Activated CD8-positive, alpha-beta memory T cell treated with anti-CD3 and anti-CD28 coated beads for 1 hour (primary cell): ENCODE measurements around the gene TLL1.

ENCODE experiments used
- DNase-seq, 2 donors: peaks; one replicate each; pipeline ENCODE4 v3.0.0-alpha.2; 2020; ENCODE audit warnings: low read depth in 1 of 2; ENCODE audit errors: extremely low read depth in 1 of 2

Gene TLL1

DNA sequence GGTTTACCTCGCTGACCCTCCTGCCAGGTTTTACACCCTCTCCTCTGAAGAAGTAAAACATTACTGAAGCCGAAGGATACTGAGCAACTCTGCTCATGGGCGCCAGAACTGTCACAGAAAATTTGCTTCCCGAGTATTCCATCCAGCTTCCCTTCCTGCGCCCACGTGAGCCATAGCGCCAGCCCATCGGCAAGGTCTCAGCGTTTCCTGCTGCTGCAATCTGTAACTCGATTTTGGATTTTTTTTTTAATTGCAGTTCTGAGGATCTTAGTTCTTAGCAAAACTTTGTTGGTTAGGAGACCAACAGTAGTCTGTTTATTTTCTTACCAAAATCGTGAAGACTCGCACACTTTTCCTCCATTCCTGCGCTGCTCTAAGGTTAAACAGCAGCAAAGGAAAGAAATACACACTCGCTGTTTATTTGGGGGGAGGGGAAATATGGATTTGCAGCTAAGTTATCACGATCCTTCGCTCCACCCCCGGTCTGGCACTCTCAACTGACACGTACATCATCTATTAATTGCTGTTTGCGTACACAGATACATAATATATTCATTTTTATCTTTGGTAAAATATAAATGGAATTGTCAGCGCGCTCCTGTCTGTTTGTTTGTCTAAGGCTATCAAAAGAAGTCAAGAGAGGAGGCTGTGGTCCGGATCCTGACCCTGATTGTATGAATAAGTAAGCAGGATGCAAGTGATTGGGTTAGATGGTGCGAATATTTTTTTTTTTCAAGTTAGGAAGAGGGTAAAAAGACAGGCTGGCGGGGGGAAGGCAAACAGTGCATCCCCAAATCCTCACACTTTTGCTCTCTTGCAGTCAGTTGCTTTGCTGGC, at the start of gene TLL1:
Gene TLL1, plus strand, starts transcription at position 777 of the 837 bp plus-strand sequence. CDS start 668 bp downstream, outside the sequence.
- DNase-seq: no peak

GRCh38 chr4:165826166-165826565, 46.9 kb upstream of the TLL1 start:
- DNase-seq: no peak

GRCh38 chr4:165827018-165827417, 46.0 kb upstream of the TLL1 start:
- DNase-seq: no peak

- no peak for DNase-seq
Observed at GRCh38 chr4:165828928-165829327, 44.1 kb upstream of the TLL1 start.

GRCh38 chr4:165834116-165834515, 38.9 kb upstream of the TLL1 start:
- no peak for DNase-seq

DNA sequence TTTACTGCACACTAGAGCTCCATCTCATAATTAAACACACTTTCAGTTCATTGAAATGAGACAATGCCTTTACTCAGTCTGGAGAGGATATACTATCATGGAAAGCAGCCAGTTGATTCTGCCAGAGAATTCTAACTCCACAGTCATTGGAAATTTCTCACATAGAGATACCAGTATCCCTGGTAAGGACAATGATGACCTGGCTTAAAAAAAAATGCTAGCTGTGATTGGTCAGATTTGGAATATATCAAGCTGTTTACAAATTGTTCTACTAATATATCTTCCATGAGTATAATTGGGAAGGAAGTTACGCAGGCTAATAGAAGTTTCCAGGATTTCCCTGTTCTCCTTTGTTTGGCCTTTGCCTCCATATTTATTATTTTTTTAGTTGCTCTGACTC, 34.5 kb upstream of the TLL1 start:
- no peak for DNase-seq

DNA sequence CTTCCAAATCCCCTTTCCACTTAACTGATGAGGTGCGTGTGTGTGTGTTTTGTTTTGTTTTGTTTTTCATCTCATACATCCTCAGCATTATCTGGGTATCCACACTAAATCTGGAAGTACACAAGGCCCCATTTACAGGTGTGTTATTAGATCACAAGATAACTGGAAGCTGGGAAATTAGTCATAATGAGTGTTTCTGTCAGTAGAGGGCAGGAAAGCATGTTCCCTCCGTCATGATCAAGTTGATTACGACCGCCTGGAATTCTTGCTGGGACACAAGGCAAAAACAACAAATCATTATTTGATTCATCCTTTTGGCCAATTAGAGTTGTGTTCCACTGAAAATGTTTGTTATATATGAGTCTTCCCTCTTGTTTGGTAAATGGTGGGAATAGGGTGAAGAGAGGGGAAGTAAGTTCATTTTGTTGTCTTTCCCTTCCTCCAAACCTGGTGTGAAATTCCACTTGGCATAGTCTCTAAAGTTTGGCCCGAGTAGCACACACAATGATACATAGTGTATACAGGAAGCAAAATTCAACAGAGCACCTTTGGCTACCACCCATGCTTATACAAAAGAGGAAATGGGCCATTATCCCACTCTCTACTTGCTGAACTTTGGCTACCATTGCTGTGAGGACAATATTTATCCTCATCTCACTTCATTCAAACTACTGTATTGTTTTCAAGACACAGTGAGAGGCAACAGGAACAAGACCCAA, 33.3 kb upstream of the TLL1 start:
- no peak for DNase-seq

- no peak for DNase-seq
Observed at GRCh38 chr4:165842684-165843083, 30.4 kb upstream of the TLL1 start.

DNA sequence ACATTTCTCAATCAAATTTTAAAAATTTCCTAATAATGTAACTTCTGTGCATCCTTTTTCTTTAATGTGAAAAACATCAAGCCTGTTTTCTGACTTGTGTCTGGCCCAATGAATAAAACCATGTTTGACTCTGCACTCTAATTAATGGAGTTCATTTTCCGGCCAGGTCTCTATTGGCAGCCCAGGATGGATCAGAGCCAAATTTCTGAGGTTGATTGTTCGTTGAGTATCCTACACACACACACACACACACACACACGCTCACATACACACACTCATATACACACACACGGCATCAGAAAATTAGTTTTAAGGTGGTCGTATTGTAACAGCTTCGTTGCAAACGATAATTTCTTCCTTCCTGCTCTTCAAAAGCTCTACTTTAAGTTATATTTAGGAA, 28.9 kb upstream of the TLL1 start:
- no peak for DNase-seq

- no peak for DNase-seq
Observed at GRCh38 chr4:165851256-165851655, 21.8 kb upstream of the TLL1 start.

DNA sequence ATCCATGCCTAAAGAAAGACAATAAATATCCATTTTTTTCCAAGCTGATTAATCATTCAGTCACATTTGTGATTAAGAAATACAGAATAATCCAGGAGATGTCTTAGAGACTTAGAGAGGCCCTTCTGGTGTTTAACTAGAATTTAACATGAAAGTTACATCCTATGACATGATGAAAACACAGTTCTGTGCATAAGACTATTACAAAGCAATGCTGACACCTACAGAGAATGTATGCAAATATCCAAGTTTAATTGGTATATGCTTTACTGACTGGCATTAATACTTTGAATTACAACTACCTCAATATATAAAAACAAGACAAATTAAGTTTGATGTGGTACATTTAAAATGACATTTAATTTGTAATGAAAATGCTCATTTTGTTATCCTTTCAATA, 17.8 kb upstream of the TLL1 start:
- no peak for DNase-seq

GRCh38 chr4:165861363-165861762, 11.7 kb upstream of the TLL1 start:
- no peak for DNase-seq

GRCh38 chr4:165864271-165864670, 8.8 kb upstream of the TLL1 start:
- no peak for DNase-seq

GRCh38 chr4:165866019-165866650, 6.9 kb upstream of the TLL1 start:
- no peak for DNase-seq

DNA sequence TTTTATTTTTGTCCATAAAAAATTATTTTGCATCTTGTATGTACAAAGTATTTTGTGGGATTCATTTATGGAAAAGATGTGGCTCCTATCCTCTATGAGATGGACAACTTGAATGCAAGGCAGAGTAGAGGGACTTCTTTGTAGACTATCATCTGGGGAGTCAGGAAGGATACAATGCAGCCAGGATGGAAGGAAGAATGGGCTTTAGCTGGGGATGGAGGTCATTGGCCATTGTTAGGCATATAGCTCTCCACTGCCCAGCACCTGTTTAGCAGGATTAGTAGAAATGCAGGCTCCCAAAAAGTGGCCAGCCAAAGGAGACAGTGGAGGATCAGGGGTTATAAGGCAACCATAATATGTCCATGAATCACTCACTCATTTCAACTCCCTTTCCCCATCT, 5.1 kb upstream of the TLL1 start:
- DNase-seq: no peak

GRCh38 chr4:165873298-165874071, 448 bp downstream of the TLL1 start:
- DNase-seq: no peak

DNA sequence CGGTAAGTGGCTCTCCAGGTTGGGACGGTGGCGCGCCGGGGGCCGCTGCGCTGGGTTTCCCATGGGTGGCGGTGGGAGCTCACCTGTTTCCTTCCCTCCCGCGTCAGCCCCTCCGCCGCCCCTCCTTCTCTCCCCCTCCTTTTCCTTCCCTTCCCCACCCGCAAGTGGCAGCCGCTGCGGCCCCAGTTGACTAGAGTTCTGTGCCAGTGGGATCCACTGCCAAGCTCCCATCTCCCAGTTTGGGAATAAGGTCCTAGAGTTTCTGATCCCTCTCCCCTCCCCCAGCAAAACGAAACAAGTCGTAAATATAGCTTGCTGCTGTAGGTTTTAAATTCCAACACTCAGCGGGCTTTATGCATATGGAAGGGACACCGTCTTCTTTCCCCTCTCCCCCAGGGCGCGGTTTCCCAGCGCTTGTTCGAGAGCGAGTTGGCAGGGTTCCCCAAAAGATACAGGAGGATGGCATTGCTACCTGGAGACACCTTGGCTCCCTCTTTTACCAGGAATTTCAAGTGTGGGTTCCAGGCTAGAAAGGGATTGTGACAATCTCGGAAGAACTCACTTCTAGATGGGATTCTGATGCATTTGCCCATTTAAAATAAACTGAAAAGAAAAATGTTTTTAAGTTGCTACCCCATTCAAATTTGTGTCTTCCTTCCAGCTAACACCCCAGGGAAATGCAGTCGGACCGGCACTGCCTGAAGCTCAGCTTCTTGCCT, 1.2 kb downstream of the TLL1 start:
- DNase-seq: no peak

- no peak for DNase-seq
Observed at GRCh38 chr4:165874791-165875371, 1.8 kb downstream of the TLL1 start.

DNA sequence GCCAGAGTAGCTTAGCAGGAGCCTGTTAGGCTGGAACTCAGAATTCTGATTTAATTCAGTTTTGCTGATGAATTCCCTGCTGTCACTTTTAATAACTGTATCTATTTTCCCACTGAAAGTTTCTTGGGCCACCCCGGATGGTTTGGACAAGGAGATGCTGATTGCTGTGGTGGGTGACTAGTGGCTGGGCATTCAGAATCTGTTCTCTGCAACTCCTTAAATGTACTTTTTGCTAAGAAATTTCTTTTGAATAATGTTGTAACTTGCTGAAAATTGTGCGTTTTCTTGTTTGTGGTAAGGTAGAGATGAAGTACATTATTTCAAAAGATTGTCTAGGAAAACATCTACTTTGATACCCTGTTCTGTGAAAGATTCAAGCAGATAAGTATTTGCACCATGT, 2.4 kb downstream of the TLL1 start:
- DNase-seq: no peak

DNA sequence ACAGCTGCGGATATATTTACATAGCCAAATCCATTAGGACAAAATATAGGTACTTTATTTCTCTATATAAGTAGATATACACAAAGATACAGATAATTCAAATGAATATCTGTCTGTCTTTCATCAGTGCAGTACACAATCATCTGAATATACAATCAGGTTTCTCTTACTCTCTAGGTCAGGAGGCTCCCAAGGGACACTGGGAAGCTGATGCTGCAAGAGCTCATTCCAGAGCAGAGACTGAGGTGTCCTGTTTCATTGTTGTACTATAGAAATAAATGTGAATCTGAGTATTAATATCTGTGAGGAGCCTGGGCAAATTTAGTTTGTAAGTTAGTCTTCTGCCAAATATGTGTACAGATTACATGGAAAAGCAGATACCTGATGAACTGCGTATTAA, 4.2 kb downstream of the TLL1 start:
- DNase-seq: no peak
